Peyer's patch (tissue), 4 donors: ENCODE measurements around the gene WNT1.

Source experiments
- CTCF ChIP-seq, 6 experiments: fragments of 450-650 bp in 4 of 6; fragments of 200-600 bp in 2 of 6; sonication (generic) in 1 of 6; IDR thresholded peaks; one replicate each; pipeline ENCODE4 v1.5.1; 2017 to 2019; ENCODE audit warnings: antibody characterized with exemption in 6 of 6, mild to moderate bottlenecking in 3 of 6, moderate library complexity in 1 of 6
- POLR2A ChIP-seq, 2 donors: fragments of 450-650 bp; IDR thresholded peaks; one replicate each; pipeline ENCODE4 v1.5.1; 2017; ENCODE audit warnings: antibody characterized with exemption in 2 of 2, mild to moderate bottlenecking in 2 of 2, moderate library complexity in 2 of 2

DNA sequence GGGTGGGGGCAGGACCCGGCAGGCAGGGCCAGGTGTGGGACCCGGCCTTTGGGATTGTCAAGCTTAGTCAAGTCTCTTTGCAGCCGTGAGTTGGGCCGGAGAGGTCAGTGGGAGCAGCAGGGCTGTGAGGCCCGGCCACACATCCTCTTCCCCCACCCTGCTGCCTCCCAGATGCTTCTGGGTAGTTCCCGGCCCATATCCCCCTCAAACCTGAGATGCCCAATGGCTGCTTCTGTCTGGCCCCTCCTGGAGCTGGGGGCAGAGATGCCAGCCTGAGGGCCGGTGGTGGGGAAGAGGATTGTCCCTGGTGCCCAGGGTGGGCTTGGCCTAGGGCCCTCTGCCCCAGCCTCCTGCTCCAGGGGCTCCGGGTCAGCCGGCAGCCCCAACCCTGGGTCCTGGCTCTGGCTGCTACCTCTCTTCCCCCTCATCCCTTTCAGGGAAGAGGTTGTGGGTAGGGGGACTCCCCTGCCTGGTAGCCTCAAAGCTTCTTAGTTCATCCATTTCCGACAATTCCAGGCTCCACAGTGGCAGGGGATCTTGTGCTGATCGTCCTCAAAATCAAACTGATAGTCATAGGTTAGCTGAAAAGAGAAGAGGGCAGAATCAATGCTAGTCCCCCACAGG lies 43.3 kb downstream of the WNT1 start:
- TF ChIP-seq CTCF (IDR thresholded peaks at IDR 0.05) = no peak
- TF ChIP-seq POLR2A (IDR thresholded peaks at IDR 0.05) = no peak
